HG03558 (cell line): ENCODE results near the gene ARHGAP6.
"Not testable (repeated sequence)": the region's sequence is repeated elsewhere in the genome, so short reads cannot be mapped to it uniquely, and the experiment has no call there.

Experiments used
- ATAC-seq: cut with Tn5 transposase; IDR thresholded peaks from one replicate; pipeline ENCODE4 v1.9.1; 2021; ENCODE audit warnings: moderate number of reproducible peaks; ENCODE audit not compliant: unreplicated experiment; ENCODE audit errors: extremely low read depth

Gene ARHGAP6

GRCh38 chrX:11272290-11272689 is 393.4 kb downstream of the ARHGAP6 start:
- ATAC-seq = no peak

GRCh38 chrX:11269996-11270395 is 395.7 kb downstream of the ARHGAP6 start:
- ATAC-seq = no peak

- ATAC-seq = no peak
Measured at GRCh38 chrX:11269006-11269405, 396.7 kb downstream of the ARHGAP6 start.

DNA sequence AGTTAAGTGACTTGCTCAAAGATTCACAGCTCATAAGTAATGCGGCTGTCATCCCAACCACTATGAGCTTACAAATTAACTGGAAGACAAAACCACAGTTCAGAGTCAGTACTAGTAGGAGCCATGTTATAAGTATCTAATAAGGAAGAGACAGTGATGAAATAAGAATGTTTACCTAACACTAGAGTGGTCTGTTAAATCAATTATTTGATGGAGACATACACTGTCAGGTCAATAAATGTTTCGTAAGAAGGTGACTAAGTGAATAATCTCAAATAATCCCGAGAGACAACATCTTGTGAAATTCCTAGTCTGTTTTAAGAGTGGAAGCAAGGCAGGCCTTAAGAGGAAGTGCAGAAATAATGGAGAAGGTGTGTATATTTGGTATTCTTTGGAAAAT is 398.3 kb downstream of the ARHGAP6 start:
- no peak for ATAC-seq

DNA sequence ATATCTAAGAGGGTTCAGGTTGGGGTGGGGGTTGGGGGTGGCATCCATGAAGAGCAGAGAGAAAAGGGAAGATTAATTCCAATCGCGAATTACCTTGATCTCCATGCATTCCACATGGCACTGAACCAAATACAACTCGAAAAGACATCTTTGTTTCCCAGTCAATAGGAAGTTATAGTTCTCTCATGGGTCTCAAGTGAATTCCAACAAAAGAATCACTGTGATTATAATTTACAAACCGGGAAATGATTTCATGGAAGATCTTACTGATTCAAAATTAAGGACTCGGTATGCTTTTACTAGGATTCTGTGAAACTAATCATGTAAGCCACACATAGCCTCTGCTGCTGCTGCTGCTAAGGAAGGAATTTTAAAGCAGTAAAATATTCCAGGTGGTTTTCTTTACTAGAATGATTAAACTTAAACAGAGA is 399.1 kb downstream of the ARHGAP6 start:
- ATAC-seq = no peak

- no peak for ATAC-seq
Measured at GRCh38 chrX:11265352-11265751, 400.4 kb downstream of the ARHGAP6 start.

- ATAC-seq = no peak
Measured at GRCh38 chrX:11264925-11265324, 400.8 kb downstream of the ARHGAP6 start.

DNA sequence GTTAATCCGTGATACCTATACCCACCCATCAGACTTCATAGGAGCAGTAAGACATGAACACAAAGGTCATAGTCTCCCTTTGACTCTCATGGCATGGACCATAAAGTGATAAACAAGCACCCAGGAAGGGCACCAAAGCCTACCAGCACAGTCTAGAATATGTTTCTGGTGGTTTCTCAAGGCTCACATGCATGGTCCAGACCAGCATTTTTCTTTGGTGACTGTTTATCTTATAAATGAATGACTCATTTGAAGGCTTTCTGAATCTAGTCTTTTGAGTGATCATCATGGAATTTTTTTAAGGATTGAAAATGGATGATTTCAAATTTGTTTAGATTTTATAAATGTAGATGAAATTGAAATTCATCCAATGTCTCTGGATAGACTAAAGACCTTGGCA is 404.5 kb downstream of the ARHGAP6 start:
- ATAC-seq = no peak

GRCh38 chrX:11259437-11259836 is 406.3 kb downstream of the ARHGAP6 start:
- no peak for ATAC-seq

DNA sequence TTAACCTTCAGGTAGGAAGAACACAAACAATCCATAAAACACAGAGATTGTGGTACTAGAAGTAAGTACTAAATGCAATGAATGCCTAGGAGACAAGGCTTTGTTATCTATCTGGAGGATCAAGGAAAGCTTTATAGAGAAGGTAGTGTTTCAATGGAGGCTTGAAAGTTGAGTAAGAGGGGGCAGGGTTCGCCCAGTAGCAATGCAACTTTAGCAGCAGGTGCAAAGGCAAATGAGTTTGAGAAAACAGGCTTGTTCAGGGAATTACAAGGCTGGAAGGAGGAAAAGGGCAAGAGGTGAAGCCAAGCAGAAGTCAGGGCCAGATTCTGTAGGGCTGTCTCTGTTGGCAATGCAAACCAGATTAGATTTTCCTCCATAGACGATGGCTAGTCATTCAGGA is 408.0 kb downstream of the ARHGAP6 start:
- ATAC-seq = no peak

DNA sequence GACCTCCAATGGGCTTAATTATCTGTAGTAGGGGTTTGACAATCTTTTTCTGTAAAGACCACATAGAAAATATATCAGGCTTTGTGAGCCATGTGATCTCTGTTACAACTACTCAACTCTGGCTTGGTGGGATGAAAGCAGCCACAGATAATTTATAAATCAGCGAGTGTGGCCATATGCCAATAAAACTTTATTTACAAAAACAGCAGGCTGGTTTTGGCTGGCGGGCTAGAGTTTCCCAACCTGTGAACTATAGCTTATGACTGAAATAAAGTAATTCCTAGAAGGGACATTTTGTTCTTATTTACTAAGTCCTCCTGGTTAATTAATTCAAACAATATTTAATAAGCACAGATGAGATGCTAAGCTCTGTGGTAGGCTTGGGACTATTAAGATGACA is 408.4 kb downstream of the ARHGAP6 start:
- ATAC-seq = no peak

GRCh38 chrX:11254417-11255109 is 411.2 kb downstream of the ARHGAP6 start:
- no peak for ATAC-seq

DNA sequence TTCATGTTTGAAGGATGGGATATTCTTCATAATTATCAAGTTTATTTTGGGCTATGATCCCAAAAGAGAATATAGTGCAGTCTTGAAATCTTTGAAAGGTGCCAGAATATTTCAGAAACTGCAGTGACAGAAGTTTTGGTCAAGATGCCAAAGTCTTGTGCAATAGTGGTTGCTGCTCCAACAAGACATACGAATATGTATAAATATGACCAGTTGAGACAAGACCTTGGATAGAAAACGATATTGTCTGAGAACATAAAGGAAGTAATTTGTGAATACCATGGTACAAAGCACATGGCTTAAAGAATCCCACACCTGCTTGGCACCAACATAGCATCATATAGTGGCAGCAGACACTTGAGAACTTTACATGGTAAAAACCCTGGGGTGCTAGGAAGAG is 421.1 kb downstream of the ARHGAP6 start:
- ATAC-seq = no peak

DNA sequence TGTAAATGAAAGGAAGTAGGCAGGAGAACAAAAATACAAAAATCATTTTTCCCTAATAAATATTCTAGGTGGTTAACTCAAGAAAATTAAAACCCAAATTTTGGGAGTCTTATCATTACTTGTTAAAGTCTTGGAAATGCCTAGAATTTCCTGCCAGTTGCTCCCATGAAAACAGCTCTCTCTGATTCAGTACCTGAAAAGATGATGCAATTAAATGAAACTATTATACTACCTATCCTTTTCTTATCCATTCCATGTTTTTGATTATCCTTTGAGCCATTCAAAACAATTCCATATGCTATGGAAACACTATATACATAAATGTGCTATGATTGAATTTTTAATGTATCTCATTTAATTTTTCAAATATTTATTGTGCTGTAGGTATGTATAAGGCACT is 423.0 kb downstream of the ARHGAP6 start:
- no peak for ATAC-seq

- ATAC-seq = no peak
Measured at GRCh38 chrX:11241720-11242119, 424.0 kb downstream of the ARHGAP6 start.

DNA sequence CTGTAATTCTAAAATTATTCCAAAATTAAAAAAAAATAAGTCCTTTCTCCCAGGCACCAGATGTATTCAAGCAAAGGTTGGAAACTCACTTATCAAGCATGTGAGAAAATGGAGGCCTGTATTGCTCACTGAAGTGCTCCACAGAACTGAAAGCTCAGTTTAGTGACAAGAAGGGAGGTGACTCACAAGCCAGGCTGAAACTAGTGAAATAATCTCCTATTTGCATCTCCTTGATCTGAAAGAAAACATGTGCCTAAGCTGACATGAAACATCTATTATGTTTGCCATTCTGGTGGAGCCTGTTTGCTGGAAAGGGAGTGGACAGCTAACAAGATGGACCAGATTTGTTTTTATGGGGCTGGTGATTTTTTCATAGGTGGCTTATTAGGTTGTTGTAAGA is 426.5 kb downstream of the ARHGAP6 start:
- peak; percentile 75 for ATAC-seq

DNA sequence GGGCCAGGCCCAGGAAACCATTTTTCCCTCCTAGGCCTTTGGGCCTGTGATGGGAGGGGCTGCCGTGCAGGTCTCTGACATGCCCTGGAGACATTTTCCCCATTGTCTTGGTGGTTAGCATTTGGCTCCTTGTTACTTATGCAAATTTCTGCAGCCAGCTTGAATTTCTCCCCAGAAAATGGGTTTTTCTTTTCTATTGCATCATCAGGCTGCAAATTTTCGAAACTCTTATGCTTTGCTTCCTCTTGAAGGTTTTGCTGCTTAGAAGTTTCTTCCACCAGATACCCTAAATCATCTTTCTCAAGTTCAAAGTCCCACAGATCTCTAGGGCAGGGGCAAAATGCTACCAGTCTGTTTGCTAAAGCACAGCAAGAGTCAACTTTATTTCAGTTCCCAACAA is 430.3 kb downstream of the ARHGAP6 start:
- ATAC-seq = not testable (repeated sequence)

GRCh38 chrX:11215191-11215921 is 450.4 kb downstream of the ARHGAP6 start:
- ATAC-seq = no peak

DNA sequence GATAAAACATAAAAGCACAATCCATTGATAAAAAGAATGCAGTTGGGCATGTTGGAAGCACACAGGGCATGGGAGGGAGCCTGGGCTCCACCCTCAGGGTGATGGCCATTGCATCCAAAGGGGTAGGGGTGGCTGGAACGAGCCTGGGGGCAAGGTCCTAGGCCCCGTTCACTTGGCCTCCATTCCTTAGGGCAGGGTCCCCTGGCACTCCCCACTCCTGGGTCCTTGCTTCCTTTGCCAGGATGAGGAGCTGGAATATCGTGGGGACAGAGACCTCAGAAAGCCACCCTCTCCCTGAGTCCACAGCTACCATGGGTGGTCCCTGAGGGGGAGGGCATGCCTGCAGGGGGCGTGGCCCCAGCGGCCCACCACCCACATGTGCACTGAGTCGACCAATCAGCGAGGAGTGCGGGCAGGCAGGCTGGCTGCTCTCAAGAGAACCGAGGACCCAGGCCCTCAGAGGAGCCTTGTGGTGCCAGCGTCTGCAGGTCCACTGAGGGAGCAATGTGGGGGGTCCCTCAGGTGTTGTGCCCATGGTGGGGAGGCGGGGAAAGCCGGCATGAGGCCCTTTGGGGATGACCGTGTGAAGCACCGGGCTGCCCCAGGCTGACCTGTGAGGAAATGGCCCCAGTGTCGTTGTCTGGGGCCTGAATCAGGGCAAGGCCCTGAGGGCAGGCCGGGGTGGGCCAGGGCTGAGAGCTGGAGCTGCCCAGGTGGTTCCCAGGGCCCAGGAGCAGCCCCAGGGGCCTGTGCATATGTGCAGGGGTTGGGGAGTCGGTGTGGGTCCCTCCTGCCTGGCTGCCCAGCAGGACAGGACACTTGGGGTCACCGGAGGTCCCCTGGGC is 451.2 kb downstream of the ARHGAP6 start:
- ATAC-seq = no peak

GRCh38 chrX:11212741-11213140 is 453.0 kb downstream of the ARHGAP6 start:
- ATAC-seq = no peak

DNA sequence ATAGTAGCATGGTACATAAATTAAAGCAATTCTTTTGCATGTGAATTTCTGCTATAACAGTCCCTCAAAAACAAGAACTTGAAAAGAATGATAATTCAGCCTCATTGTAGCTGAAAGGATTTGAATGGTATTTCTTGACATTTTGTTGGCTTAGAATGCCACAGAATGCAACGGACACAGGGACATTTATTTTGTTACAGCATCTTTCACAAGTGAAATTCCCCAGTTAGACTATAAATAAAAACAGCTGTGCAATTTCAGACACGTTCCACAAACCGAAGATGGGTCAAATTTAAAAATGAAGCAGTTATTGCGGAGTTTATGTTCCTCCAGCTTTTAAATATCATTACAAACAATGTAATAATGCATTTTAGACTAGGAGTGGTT is 455.3 kb downstream of the ARHGAP6 start:
- ATAC-seq = no peak
